ENCODE measurements around the gene EIF5A. TPM values are rescaled to one million over a fixed set of nuclear protein-coding genes. Genes with fewer than 3 reads are reported as not detected.

EIF5A gene
- polyA plus RNA-seq, 2 of the 4 experiments (the other 2 are of a cell fraction): 969 to 1,918 TPM

- TF ChIP-seq KDM5A (IDR thresholded peaks at IDR 0.05) (no peak), ZNF302 (CRISPR knock-in tag; IDR thresholded peaks at IDR 0.05) (no peak), POLR2AphosphoS2 (conservative IDR thresholded peaks at IDR 0.05; ENCODE audit: low read length) (no peak), GATA3 (IDR thresholded peaks at IDR 0.05; ENCODE audit: borderline replicate concordance) (no peak), HOXA7 (CRISPR knock-in tag; IDR thresholded peaks at IDR 0.05) (no peak), JUNB (IDR thresholded peaks at IDR 0.05) (no peak), HEYL (CRISPR knock-in tag; IDR thresholded peaks at IDR 0.05) (no peak), CBX8 (IDR thresholded peaks at IDR 0.05) (no peak), EHF (CRISPR knock-in tag; IDR thresholded peaks at IDR 0.05) (no peak), PHF8 (IDR thresholded peaks at IDR 0.05; ENCODE audit: borderline replicate concordance, low read depth) (no peak), MAZ (IDR thresholded peaks at IDR 0.05; ENCODE audit: borderline replicate concordance, low read depth, low read length) (no peak), HOXB5 (CRISPR knock-in tag; IDR thresholded peaks at IDR 0.05) (no peak), CHD2 (IDR thresholded peaks at IDR 0.05; ENCODE audit: low read length, partially characterized antibody) (no peak)
- TF ChIP-seq, protein P1, sequence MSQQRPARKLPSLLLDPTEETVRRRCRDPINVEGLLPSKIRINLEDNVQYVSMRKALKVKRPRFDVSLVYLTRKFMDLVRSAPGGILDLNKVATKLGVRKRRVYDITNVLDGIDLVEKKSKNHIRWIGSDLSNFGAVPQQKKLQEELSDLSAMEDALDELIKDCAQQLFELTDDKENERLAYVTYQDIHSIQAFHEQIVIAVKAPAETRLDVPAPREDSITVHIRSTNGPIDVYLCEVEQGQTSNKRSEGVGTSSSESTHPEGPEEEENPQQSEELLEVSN (IDR thresholded peaks at IDR 0.05; ENCODE audit: borderline replicate concordance, low read depth): no peak
- TF ChIP-seq, protein P2, sequence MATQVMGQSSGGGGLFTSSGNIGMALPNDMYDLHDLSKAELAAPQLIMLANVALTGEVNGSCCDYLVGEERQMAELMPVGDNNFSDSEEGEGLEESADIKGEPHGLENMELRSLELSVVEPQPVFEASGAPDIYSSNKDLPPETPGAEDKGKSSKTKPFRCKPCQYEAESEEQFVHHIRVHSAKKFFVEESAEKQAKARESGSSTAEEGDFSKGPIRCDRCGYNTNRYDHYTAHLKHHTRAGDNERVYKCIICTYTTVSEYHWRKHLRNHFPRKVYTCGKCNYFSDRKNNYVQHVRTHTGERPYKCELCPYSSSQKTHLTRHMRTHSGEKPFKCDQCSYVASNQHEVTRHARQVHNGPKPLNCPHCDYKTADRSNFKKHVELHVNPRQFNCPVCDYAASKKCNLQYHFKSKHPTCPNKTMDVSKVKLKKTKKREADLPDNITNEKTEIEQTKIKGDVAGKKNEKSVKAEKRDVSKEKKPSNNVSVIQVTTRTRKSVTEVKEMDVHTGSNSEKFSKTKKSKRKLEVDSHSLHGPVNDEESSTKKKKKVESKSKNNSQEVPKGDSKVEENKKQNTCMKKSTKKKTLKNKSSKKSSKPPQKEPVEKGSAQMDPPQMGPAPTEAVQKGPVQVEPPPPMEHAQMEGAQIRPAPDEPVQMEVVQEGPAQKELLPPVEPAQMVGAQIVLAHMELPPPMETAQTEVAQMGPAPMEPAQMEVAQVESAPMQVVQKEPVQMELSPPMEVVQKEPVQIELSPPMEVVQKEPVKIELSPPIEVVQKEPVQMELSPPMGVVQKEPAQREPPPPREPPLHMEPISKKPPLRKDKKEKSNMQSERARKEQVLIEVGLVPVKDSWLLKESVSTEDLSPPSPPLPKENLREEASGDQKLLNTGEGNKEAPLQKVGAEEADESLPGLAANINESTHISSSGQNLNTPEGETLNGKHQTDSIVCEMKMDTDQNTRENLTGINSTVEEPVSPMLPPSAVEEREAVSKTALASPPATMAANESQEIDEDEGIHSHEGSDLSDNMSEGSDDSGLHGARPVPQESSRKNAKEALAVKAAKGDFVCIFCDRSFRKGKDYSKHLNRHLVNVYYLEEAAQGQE (IDR thresholded peaks at IDR 0.05): no peak
- 94% methylated on average over 37 of the region's 37 CpGs for WGBS (ENCODE audit: missing lambda C conversion rate)
- Histone ChIP-seq H3K9me3 (no peaks in the 10 kb centered on the region), H3K4me1 (peaks cover 52% of the 10 kb centered on the region), H3K4me2 (peak overlapping the region; percentile 90), H3K4me3 (peak overlapping the region; percentile 70), H3K27ac (peak overlapping the region; percentile 92 to 96; a peak in 4 of 6 replicates)
- FAIRE-seq (no peak), DNase-seq (ENCODE audit: low read depth in 1 of 2, low spot score in 1 of 2) (no peak), ATAC-seq (no peak)
- CTCF ChIA-PET: interaction anchor here (0.6 to 6.6 kb wide), 25 partner anchors 9 to 261 kb away, joined by 3 to 232 read pairs (median 4); partner anchors contain the start of genes ACAP1, FGF11, FXR2 and PLSCR3
- POLR2A ChIA-PET: interaction anchor here (0.8 to 3.9 kb wide), 2 partner anchors 45 to 50 kb away, joined by 3 to 25 read pairs; partner anchors contain the start of gene TMEM256
Observed at GRCh38 chr17:7352910-7353635, 45.6 kb downstream of the EIF5A start.

- CTCF ChIA-PET: interaction anchor here (0.8 to 6.6 kb wide), 20 partner anchors 8 to 308 kb away, joined by 3 to 232 read pairs (median 10); partner anchors contain the start of genes ACAP1, FGF11, PLSCR3 and POLR2A
Observed at GRCh38 chr17:7354262-7354843, 46.9 kb downstream of the EIF5A start.

More at GRCh38 chr17:7354262-7354843, 46.9 kb downstream of the EIF5A start:
- Histone ChIP-seq H3K4me2 (no peak overlapping the region), H3K9me3 (no peaks in the 10 kb centered on the region), H3K27ac (no peak overlapping the region), H3K4me3 (no peak overlapping the region), H3K4me1 (peaks cover 52% of the 10 kb centered on the region)
- DNase-seq (ENCODE audit: low read depth in 1 of 2, low spot score in 1 of 2): peak in 1 of 2 experiments; percentile 42
- POLR2A ChIA-PET: interaction anchor here (1.3 to 3.9 kb wide), 3 partner anchors 49 to 130 kb away, joined by 3 to 25 read pairs (median 10); partner anchors contain the start of genes POLR2A and TMEM256
- FAIRE-seq: no peak
- WGBS (ENCODE audit: missing lambda C conversion rate): 88% methylated on average over 9 of the region's 9 CpGs
- TF ChIP-seq CBX8 (IDR thresholded peaks at IDR 0.05) (no peak), ZC3H11A (IDR thresholded peaks at IDR 0.05) (no peak), MAFK (IDR thresholded peaks at IDR 0.05; ENCODE audit: partially characterized antibody) (no peak), ATOH8 (CRISPR knock-in tag; IDR thresholded peaks at IDR 0.05; ENCODE audit: low read depth) (no peak), POLR2AphosphoS2 (conservative IDR thresholded peaks at IDR 0.05; ENCODE audit: low read length) (no peak), RFX5 (IDR thresholded peaks at IDR 0.05) (no peak), RARB (CRISPR knock-in tag; IDR thresholded peaks at IDR 0.05) (no peak), MAX (IDR thresholded peaks at IDR 0.05) (no peak), PBX3 (IDR thresholded peaks at IDR 0.05) (no peak), CHD2 (IDR thresholded peaks at IDR 0.05; ENCODE audit: low read length, partially characterized antibody) (no peak), TP53 (CRISPR knock-in tag; IDR thresholded peaks at IDR 0.05) (no peak), FOSB (CRISPR knock-in tag; IDR thresholded peaks at IDR 0.05) (no peak), FOSL2 (IDR thresholded peaks at IDR 0.05) (no peak), FOSL2 (CRISPR knock-in tag; IDR thresholded peaks at IDR 0.05) (no peak), NPAS2 (CRISPR knock-in tag; IDR thresholded peaks at IDR 0.05; ENCODE audit: borderline replicate concordance) (no peak), HOXA7 (CRISPR knock-in tag; IDR thresholded peaks at IDR 0.05) (no peak), NR3C1 (IDR thresholded peaks at IDR 0.05) (no peak), POLR2A (IDR thresholded peaks at IDR 0.05; ENCODE audit: low read length) (no peak; the same call in 1 of the 2 replicates), EHF (CRISPR knock-in tag; IDR thresholded peaks at IDR 0.05) (no peak)
- ATAC-seq: no peak

All from A549 (cell line).